Measurements from ENCODE around the gene FAM72D. TPM values are rescaled to one million over a fixed set of nuclear protein-coding genes. Genes with fewer than 3 reads are reported as not detected.
"Not testable (repeated sequence)": the region's sequence is repeated elsewhere in the genome, so short reads cannot be mapped to it uniquely, and the experiment has no call there.

FAM72D gene
- total RNA-seq, 2 experiments from 2014 or later = 17.7 to 17.8 TPM

DNA sequence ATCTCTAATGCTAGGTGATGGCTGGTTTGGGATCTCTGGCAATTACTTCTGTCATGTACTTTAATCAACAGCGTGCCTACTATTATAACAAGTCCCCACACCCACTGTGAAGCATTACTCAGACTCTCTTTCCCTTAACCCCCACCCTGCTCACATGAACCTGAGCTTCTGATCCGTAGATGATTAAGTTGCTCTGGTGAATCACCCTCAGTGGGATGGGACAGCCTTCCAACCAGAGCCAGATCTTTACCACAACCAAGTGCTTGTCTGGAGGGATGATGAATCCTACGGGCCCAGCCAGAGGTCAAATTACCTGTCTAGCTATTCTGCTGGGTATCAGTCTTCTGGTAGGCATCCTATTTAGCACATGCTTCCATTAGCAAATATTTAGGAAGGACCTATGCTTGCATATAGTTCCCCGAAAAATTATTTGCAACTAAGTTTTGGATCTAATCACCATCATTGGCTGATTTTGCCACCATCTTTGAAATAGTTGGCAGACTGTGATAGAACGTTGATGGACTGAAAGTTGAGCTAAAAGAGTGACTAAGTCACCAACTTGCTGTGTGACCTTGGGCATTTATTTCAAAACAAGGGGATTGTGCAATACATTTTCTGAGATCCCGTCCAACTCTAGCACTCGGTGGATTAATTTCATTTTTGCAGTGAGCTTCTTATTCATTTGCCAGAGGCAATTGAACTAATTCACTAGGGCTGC is 26.7 kb downstream of the FAM72D start:
- not testable (repeated sequence) for H3K27me3 Mint-ChIP-seq, DNase-seq, H3K36me3 Mint-ChIP-seq, H3K4me1 Mint-ChIP-seq, H3K27ac Mint-ChIP-seq, H3K4me3 Mint-ChIP-seq, H3K9me3 Mint-ChIP-seq

DNA sequence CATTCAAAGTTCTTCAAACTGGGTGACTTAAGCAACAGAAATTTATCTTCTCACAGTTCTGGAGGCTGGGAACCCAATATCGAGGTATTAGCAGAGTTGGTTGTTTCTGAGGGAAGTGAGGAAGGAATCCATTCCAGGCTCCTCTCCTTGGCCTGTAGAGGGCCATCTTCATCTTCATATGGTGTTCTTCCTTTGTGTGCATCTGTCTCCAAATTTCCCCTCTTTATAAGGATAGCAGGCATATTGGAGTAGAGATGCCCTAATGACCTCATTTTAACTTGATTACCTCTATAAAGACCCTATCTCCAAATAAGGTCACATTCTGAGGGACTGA is 27.3 kb downstream of the FAM72D start:
- not testable (repeated sequence) for DNase-seq, H3K9me3 Mint-ChIP-seq, H3K27ac Mint-ChIP-seq, H3K4me3 Mint-ChIP-seq, H3K27me3 Mint-ChIP-seq, H3K36me3 Mint-ChIP-seq, H3K4me1 Mint-ChIP-seq

DNA sequence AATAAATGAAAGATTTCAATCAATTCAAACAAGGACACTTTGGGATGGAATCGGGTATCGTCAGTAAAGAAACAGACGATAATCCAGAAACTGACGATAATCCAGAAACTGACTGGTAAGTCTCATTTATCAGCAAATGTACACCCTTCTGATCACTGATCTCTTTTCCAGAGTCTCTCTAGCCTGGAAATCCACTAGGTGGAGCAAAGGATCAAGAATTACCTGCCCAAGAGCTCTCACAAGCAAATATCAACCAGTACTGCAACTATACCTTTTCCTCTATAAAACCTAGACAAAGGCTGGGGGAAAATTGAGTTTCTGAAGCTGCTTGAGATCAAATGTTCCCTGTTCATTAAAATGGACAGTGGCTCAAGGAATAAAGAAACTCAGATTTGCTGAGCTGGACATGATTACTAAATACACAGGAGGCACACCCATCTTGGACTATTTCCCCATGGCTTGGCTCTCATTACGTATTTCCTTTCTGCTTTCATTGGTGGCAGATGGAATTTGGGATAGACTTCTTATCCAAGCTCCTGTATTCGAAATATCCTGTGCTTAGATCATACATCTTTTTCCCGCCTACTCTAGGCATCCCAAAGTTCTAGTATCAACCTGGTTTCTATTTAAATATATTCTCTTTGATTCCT is 28.3 kb downstream of the FAM72D start:
- H3K9me3 Mint-ChIP-seq, H3K4me3 Mint-ChIP-seq, DNase-seq, H3K27me3 Mint-ChIP-seq, H3K27ac Mint-ChIP-seq, H3K4me1 Mint-ChIP-seq, H3K36me3 Mint-ChIP-seq: not testable (repeated sequence)

DNA sequence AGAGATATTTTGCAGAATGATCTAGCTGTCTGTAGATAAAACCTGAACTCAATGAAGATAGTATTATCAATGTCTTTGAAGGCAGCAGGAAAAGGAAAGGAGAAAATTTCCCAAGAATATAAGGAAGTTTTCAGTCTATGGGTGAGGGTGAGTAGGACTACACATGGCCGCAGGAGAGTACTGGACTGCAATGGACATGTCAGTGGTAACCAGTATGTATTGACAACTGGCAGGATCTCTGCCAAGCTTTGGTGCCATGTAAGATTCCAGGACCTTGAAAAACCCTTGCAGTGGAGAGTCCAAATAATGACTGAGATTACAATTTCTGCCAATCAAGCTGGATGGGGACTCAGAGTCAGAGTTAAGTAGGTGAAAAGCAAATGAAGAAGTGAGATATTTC is 29.3 kb downstream of the FAM72D start:
- not testable (repeated sequence) for H3K27me3 Mint-ChIP-seq, H3K4me3 Mint-ChIP-seq, H3K9me3 Mint-ChIP-seq, H3K27ac Mint-ChIP-seq, H3K36me3 Mint-ChIP-seq, H3K4me1 Mint-ChIP-seq, DNase-seq

DNA sequence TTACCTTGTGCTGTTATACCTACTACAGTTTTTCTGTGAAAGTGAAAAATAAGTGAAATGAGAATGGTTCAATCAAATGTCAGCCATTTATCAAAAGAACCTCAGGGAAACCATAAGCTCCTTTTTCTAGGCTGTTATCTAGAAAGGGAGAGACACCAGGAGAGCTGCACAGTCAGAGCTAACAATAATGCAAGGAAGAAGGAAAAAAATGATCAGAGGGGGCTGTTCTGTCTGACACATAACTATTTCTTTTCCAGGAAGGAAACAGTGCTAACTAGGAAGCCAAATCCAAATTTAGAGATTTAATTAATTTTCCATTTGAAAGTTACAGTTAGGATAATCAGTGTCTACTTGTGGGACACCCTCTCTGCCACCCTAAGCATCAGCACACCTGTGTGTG is 31.4 kb downstream of the FAM72D start:
- H3K4me1 Mint-ChIP-seq, H3K27ac Mint-ChIP-seq, DNase-seq, H3K27me3 Mint-ChIP-seq, H3K36me3 Mint-ChIP-seq, H3K4me3 Mint-ChIP-seq, H3K9me3 Mint-ChIP-seq: not testable (repeated sequence)

DNA sequence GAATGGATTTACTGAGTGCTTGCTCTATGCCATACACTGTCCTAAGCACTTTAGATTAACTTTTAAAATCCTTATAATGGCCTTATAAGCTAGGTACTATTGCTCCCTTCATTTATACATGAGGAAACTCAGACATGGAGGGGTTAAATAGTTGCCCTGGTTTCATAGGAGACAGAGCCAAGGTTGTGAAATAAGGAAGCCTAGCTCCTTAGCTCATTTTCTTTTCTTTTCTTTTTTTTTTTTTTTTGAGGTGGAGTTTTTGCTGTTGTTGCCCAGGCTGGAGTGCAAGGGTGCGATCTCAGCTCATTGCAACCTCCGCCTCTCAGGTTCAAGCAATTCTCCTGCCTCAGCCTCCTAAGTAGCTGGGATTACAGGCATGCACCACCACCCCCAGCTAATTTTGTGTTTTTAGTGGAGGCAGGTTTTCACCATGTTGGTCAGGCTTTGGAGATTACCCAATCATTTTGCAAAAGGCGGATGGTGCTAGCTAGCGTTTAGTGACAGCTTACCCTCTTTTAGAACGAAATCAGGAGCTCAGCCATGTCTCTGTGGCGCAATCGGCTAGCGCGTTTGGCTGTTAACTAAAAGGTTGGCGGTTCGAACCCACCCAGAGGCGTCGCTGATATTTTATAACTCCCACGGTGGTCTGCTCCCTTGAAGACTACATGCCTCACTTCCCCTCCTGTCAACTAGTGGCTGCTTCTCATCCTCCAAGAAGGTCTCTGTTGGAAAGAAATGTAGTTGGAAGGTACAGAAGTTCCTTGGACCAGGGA is 33.1 kb downstream of the FAM72D start:
- not testable (repeated sequence) for H3K4me3 Mint-ChIP-seq, H3K4me1 Mint-ChIP-seq, H3K27me3 Mint-ChIP-seq, H3K9me3 Mint-ChIP-seq, H3K36me3 Mint-ChIP-seq, DNase-seq, H3K27ac Mint-ChIP-seq

DNA sequence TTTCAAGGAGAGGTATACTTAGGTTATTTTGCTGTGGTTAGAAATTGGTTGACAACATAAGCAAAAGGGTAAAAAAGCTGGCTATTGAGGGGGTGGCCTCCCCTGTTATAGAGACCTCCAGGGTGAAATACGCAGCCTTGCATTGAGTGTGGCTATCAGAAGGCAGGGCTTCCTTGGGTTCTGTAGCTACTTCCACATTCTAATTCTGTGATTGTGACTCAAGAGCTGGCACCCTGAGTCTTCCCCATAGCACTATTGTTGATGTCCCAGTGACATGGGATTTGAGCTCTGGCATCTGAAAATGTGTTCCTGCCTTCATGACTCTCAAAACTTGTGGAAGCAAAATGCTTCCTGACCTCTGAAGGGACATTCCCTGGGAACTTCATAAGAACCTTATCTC is 38.7 kb downstream of the FAM72D start:
- H3K4me1 Mint-ChIP-seq, H3K27ac Mint-ChIP-seq, H3K27me3 Mint-ChIP-seq, DNase-seq, H3K9me3 Mint-ChIP-seq, H3K4me3 Mint-ChIP-seq, H3K36me3 Mint-ChIP-seq: not testable (repeated sequence)

DNA sequence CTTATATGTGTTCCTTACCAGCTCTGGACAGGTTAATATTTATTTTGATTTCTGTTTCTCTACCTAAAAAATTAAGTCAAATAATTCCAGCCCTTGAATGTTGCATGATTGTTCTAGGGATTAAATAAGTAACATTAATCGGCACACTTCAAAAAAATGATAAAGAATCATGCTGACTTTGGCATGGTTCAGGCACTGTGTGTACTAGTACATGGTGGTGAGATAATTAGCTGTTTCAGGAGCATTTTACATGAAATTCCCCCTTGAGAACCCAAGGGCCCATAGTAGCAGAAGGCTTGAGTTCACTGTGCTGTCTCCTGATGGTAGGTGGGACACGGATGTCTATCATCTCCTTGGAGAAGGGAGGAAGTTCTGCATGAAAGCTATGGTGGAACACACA is 44.8 kb downstream of the FAM72D start:
- H3K36me3 Mint-ChIP-seq, H3K9me3 Mint-ChIP-seq, H3K4me3 Mint-ChIP-seq, H3K4me1 Mint-ChIP-seq, DNase-seq, H3K27ac Mint-ChIP-seq, H3K27me3 Mint-ChIP-seq: not testable (repeated sequence)

DNA sequence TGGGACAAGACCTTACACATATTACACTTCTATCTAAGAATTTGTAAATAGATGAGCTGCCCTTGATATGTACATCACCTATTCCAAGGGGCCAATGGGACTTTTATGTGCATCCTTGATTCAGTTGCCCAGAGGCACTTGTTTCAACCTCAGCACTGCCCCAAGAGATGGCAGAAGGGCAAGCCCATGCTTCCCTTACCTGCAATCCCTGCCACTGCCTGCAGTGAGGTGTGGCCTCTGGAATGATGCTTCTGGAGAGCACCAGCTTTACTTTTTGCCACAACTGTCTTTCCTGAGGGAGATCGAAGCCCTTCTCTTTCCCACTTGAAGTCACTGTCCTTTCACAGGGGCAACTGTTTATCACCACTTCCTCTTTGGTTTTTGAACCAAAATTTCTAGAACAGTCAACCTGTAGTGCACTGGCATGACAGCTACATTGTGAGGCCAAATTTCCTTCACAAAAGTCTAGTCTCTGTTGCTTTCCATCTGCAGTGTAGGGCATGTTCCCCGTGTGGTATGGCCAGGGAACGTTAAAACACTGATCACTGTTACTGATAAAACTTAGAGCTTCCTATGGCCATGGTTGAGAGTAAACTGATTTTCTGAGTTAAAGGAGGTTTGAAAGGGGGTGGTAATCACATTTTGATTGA is 48.6 kb downstream of the FAM72D start:
- H3K4me1 Mint-ChIP-seq, H3K27ac Mint-ChIP-seq, H3K9me3 Mint-ChIP-seq, DNase-seq, H3K36me3 Mint-ChIP-seq, H3K27me3 Mint-ChIP-seq, H3K4me3 Mint-ChIP-seq: not testable (repeated sequence)

DNA sequence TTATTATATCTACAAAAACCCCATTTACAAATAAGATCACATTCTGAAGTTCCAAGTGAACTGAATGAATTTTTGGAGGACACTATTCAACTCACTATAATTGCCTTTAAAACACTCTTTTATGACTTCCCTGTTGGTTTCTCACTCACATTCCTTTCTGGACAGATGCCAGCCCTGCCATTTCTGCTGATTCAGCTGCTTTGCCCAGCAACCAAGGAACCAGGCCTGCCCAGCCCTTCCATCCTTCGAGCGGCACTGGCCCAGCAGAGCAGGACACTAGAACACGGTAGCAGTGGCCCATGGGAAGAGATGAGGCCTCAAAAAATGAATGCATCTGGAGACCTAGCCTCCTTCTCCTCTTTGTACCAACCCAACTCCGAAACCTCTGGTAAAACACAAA is 50.5 kb downstream of the FAM72D start:
- not testable (repeated sequence) for H3K27ac Mint-ChIP-seq, DNase-seq, H3K36me3 Mint-ChIP-seq, H3K4me3 Mint-ChIP-seq, H3K9me3 Mint-ChIP-seq, H3K27me3 Mint-ChIP-seq, H3K4me1 Mint-ChIP-seq

DNA sequence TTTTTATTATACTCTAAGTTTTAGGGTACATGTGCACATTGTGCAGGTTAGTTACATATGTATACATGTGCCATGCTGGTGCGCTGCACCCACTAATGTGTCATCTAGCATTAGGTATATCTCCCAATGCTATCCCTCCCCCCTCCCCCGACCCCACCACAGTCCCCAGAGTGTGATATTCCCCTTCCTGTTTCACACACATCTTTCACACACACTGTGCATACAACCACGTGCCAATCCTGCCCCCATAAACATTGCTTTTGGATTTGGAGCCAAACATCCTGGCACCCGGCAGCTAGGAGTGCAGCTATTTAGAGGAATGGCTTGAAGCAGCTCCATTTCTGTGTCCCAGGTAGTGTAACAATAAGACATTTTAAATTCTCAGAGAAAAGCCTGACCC is 51.4 kb downstream of the FAM72D start:
- not testable (repeated sequence) for H3K9me3 Mint-ChIP-seq, DNase-seq, H3K36me3 Mint-ChIP-seq, H3K4me1 Mint-ChIP-seq, H3K27me3 Mint-ChIP-seq, H3K4me3 Mint-ChIP-seq, H3K27ac Mint-ChIP-seq

DNA sequence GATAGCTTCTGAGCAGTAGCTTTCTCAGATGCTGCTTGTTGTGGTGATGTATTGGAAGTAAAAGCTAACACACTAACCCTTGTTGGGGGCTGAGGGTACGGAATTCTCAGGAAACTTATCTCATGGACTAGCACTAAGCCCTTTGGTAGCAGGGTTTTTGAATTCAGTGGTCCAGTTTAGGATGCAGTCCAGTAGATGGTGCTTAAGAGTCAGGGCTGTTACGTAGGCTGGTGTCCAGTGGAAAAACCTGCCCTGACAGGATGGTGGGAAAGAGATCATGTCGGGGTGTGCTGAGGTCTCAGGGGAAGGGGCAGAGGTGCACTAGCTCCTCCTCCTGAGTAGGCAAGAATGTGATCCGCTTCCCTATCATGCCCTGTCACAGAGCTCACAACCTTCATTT is 59.6 kb downstream of the FAM72D start:
- H3K36me3 Mint-ChIP-seq, H3K4me1 Mint-ChIP-seq, DNase-seq, H3K4me3 Mint-ChIP-seq, H3K27me3 Mint-ChIP-seq, H3K9me3 Mint-ChIP-seq, H3K27ac Mint-ChIP-seq: not testable (repeated sequence)

DNA sequence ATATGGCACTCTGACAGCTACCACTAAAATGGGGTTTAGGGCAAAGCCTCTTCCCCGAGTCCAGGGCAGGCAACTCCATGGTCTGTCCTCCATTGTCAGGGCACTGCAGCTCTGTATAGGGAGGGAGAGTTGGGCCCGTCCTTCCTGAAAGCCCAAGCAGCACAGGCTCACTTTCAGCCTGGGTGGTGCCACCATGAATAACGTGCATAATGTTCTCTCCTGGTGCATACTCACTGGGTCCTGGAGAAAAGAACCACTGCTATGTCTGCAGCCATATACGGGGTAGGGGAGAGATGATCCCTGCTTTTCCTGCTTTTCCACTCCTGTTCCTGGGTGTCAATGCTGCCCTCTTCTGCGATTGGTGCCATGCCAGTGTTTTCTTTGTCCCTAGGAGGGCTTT is 60.1 kb downstream of the FAM72D start:
- not testable (repeated sequence) for H3K36me3 Mint-ChIP-seq, H3K9me3 Mint-ChIP-seq, H3K4me1 Mint-ChIP-seq, H3K27me3 Mint-ChIP-seq, DNase-seq, H3K27ac Mint-ChIP-seq, H3K4me3 Mint-ChIP-seq

DNA sequence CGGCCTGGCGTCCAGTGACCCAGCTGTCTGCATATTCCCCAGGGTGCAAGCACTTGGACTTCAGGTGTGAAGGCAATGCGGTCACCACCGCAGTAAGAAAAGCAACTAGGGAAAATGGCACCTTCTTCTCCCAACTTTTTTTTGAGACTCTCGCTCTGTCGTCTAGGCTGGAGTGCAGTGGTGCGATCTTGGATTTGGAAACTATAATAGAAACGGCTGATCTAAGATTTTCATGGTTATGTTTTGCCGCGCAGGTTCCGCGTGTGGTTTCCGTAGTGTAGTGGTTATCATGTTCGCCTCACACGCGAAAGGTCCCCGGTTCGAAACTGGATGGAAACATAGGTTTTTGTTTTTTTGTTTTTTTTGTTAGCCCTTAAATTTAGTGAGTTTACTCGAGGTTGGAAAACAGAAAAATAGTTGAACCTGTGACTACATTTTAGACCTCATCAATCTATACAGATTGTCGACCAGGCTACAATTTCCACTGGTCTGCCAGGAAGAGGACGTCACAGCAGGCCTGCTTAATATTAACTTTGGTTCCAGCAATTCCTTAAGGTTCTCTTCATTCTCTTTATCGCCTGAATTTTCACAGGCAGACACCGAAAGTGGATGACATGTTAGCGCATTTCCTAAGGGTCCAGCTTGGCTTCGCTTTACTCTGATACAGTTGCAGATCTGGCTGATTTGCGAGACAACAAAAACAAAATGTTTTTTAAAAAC is 61.3 kb downstream of the FAM72D start:
- H3K36me3 Mint-ChIP-seq, H3K9me3 Mint-ChIP-seq, H3K4me1 Mint-ChIP-seq, H3K27me3 Mint-ChIP-seq: not testable (repeated sequence)
- DNase-seq = peak; percentile 31
- peak overlapping the region; percentile 63 for H3K4me3 Mint-ChIP-seq
- H3K27ac Mint-ChIP-seq = peak overlapping the region; percentile 85

DNA sequence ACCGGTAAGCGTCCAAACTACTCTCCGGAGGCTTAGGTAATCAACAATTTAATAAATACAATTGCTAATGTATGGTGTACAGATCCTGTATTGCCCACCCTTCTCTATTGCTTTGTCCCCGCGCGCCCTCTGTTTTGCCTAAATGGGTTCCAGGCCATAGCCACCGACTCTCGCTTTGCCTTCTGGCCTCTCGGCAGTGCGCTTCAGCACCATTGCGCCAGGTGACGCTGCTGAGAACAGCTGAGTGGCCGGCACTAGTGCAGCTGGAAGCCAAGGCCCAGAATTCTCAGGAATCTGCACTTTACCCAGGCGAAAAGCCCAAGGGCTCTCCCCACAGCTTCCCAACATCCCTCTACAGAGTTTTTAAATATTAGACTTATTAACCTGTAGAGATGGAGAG is 61.9 kb downstream of the FAM72D start:
- not testable (repeated sequence) for H3K4me1 Mint-ChIP-seq, H3K27me3 Mint-ChIP-seq, H3K4me3 Mint-ChIP-seq, H3K27ac Mint-ChIP-seq, H3K9me3 Mint-ChIP-seq, DNase-seq, H3K36me3 Mint-ChIP-seq
